Glutamatergic neuron (in vitro differentiated cells): ENCODE measurements around the gene PAQR4. TPM values are rescaled to one million over a fixed set of nuclear protein-coding genes. Genes with fewer than 3 reads are reported as not detected.

ENCODE experiments used
- DNase-seq: peaks from one replicate; pipeline ENCODE4 v3.0.0; 2022
- H3K27ac Mint-ChIP-seq: one replicate; pipeline ENCODE4 v1.8.0; 2020; ENCODE audit warnings: mild to moderate bottlenecking, mixed read lengths, inconsistent platforms; ENCODE audit not compliant: unreplicated experiment
- H3K27me3 Mint-ChIP-seq: one replicate; pipeline ENCODE4 v1.8.0; 2020; ENCODE audit warnings: mild to moderate bottlenecking, moderate library complexity, mixed read lengths, inconsistent platforms; ENCODE audit not compliant: unreplicated experiment
- H3K36me3 Mint-ChIP-seq: one replicate; pipeline ENCODE4 v1.8.0; 2020; ENCODE audit warnings: mild to moderate bottlenecking, mixed read lengths, inconsistent platforms; ENCODE audit not compliant: unreplicated experiment
- H3K4me1 Mint-ChIP-seq: one replicate; pipeline ENCODE4 v1.8.0; 2020; ENCODE audit warnings: mild to moderate bottlenecking, low read depth, mixed read lengths, inconsistent platforms; ENCODE audit not compliant: unreplicated experiment
- H3K4me3 Mint-ChIP-seq: one replicate; pipeline ENCODE4 v1.8.0; 2020; ENCODE audit warnings: mild to moderate bottlenecking, mixed read lengths, inconsistent platforms; ENCODE audit not compliant: unreplicated experiment
- H3K9me3 Mint-ChIP-seq: one replicate; pipeline ENCODE4 v1.8.0; 2020; ENCODE audit warnings: mild to moderate bottlenecking, moderate library complexity, mixed read lengths, inconsistent platforms; ENCODE audit not compliant: unreplicated experiment
- total RNA-seq: library from RNA; stranded (reverse); fragmentation: NEBNext Ultra II Directional; extraction: Animal tissue kit (Norgen Biotek cat#: 25700); gene quantifications from one replicate; pipeline ENCODE4 v1.2.1, GENCODE V29; 2021; ENCODE audit not compliant: unreplicated experiment
- TF ChIP-seq, protein P1 (sequence below): fragments of 200-600 bp; sonication (generic); IDR thresholded peaks from one replicate; pipeline ENCODE4 v1.5.0; 2021; ENCODE audit not compliant: partially characterized antibody, unreplicated experiment

The PAQR4 gene
- total RNA-seq, 1 donor from 2014 or later = 69.1 TPM

DNA sequence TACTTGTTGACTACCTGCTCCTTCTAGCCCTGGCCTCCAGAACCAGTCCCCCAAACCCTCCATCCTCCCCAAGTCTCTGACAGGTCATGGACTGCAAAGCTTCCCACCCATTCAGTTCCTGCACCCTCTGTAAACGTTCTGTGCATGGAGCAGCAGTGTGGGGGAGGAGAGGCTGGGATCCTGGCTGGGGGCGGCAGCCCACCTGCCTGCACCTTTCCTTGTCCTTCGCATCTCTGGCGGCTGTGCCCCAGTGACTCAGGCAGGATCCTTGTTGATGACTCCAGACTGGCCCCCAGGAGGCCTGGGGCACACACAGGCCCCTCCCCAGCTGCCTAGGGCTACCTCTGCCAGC, 12.7 kb downstream of the PAQR4 start:
- Mint-ChIP-seq H3K27me3 (peaks cover 6% of the 10 kb centered on the region), H3K4me1 (peaks cover 5% of the 10 kb centered on the region), H3K36me3 (no peaks in the 10 kb centered on the region), H3K4me3 (peak overlapping the region; percentile 68), H3K27ac (peak overlapping the region; percentile 54), H3K9me3 (peaks cover 3% of the 10 kb centered on the region)
- TF ChIP-seq, protein P1, sequence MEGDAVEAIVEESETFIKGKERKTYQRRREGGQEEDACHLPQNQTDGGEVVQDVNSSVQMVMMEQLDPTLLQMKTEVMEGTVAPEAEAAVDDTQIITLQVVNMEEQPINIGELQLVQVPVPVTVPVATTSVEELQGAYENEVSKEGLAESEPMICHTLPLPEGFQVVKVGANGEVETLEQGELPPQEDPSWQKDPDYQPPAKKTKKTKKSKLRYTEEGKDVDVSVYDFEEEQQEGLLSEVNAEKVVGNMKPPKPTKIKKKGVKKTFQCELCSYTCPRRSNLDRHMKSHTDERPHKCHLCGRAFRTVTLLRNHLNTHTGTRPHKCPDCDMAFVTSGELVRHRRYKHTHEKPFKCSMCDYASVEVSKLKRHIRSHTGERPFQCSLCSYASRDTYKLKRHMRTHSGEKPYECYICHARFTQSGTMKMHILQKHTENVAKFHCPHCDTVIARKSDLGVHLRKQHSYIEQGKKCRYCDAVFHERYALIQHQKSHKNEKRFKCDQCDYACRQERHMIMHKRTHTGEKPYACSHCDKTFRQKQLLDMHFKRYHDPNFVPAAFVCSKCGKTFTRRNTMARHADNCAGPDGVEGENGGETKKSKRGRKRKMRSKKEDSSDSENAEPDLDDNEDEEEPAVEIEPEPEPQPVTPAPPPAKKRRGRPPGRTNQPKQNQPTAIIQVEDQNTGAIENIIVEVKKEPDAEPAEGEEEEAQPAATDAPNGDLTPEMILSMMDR = no peak
- DNase-seq = no peak

DNA sequence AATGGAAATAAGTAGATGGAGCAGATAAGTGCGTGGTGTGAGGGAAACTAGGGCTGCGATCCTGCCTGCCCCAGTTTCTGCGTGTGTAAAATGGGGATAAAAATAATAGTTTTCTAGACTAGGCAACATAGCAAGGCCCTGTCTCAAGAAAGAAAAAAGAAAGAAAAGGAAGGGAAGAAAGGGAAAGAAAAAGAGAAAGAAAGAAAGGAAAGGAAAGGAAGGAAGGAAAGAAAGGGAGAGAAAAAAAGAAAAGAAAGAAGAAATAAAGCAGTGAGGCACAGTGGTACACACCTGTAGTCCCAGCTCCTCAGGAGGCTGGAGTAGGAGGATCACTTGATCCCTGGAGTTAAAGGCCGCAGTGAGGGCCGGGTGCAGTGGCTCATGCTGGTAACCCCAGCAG, 13.3 kb downstream of the PAQR4 start:
- no peak overlapping the region for H3K27ac Mint-ChIP-seq
- TF ChIP-seq, protein P1 = no peak
- DNase-seq = no peak
- H3K4me1 Mint-ChIP-seq = peaks cover 5% of the 10 kb centered on the region
- no peaks in the 10 kb centered on the region for H3K36me3 Mint-ChIP-seq
- peaks cover 6% of the 10 kb centered on the region for H3K27me3 Mint-ChIP-seq
- H3K9me3 Mint-ChIP-seq = peaks cover 3% of the 10 kb centered on the region
- no peak overlapping the region for H3K4me3 Mint-ChIP-seq

DNA sequence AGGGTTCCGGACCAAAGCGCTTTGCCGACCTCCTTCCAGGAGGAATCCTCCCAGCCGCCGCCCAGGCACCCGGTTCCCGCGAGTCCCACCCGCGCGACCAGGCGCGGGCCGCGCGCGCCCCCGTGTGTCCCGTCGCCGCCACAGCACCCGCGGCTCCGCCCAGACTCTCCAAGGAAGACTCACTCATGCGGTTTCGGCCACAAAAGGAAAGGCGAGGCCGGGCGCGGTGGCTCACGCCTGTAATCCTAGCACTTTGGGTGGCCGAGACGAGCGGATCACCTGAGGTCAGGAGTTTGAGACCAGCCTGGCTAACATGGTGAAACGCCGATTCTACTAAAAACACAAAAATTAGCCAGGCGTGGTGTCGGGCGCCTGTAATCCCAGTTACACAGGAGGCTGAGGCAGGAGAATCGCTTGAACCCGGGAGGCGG, 14.6 kb downstream of the PAQR4 start:
- Mint-ChIP-seq H3K27me3 (peaks cover 6% of the 10 kb centered on the region), H3K36me3 (no peaks in the 10 kb centered on the region), H3K9me3 (peaks cover 3% of the 10 kb centered on the region), H3K27ac (no peak overlapping the region), H3K4me3 (no peak overlapping the region), H3K4me1 (peaks cover 5% of the 10 kb centered on the region)
- TF ChIP-seq, protein P1 = peak; percentile 93
- DNase-seq = peak; percentile 91

DNA sequence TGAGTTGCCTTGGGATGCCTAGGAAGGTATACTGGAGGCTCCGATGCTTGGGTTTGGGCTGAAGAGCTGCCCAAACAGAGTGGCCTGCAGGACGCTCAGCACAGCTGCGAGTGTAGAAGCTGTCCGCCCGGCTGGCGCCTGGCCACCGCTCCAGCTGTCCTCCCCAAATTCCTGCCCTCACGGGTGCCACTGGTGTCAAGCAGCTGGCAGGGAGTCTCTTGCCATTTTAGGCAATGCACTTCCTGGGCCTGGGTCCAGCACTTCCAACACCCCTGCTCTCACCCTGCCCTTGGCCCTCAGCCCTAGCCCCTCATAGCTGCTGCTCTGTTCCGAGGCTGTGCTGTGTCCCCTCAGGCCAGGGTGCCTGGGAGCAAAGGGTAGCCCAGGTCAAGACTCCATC, 16.3 kb downstream of the PAQR4 start:
- no peak overlapping the region for H3K27ac Mint-ChIP-seq
- peaks cover 5% of the 10 kb centered on the region for H3K4me1 Mint-ChIP-seq
- TF ChIP-seq, protein P1 = no peak
- no peak overlapping the region for H3K4me3 Mint-ChIP-seq
- no peaks in the 10 kb centered on the region for H3K36me3 Mint-ChIP-seq
- peaks cover 6% of the 10 kb centered on the region for H3K27me3 Mint-ChIP-seq
- H3K9me3 Mint-ChIP-seq = peaks cover 3% of the 10 kb centered on the region
- DNase-seq = no peak

DNA sequence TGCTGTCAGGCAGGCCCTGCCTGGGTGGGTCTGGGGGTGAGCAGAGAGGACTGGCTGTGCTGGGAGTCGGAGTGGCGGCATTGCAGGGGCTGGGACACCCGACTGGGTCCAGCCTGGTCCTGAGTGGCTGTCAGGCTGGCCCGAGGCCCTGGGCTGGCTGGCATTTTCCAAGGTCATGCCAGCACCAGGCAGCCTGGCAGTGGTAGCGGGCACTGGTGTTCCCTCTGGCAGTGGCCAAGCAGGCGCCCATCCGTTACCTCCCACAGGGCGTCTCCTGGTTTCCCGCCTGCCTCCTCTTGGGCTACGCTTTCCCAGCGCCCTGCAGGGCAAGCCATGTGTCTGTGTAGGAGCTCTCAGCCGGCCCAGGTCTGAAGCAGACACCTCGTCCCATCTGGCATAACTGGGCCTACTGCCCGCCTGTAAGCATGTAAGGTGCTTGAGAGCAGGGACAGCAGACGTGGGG, 16.8 kb downstream of the PAQR4 start:
- Mint-ChIP-seq H3K36me3 (no peaks in the 10 kb centered on the region), H3K27me3 (peaks cover 6% of the 10 kb centered on the region), H3K9me3 (peaks cover 3% of the 10 kb centered on the region), H3K4me3 (no peak overlapping the region), H3K4me1 (peaks cover 5% of the 10 kb centered on the region), H3K27ac (no peak overlapping the region)
- DNase-seq = no peak
- TF ChIP-seq, protein P1 = no peak
